NCI-H2227 treated with DMSO at 0.1 percent for 48 hours (cell line): ENCODE results near the gene NRIP3.
"Not testable (repeated sequence)": the region's sequence is repeated elsewhere in the genome, so short reads cannot be mapped to it uniquely, and the experiment has no call there.

Source experiments
- DNase-seq: peaks from one replicate; lab custom pipeline; 2025; lab: John Stamatoyannopoulos, UW

The NRIP3 gene

DNA sequence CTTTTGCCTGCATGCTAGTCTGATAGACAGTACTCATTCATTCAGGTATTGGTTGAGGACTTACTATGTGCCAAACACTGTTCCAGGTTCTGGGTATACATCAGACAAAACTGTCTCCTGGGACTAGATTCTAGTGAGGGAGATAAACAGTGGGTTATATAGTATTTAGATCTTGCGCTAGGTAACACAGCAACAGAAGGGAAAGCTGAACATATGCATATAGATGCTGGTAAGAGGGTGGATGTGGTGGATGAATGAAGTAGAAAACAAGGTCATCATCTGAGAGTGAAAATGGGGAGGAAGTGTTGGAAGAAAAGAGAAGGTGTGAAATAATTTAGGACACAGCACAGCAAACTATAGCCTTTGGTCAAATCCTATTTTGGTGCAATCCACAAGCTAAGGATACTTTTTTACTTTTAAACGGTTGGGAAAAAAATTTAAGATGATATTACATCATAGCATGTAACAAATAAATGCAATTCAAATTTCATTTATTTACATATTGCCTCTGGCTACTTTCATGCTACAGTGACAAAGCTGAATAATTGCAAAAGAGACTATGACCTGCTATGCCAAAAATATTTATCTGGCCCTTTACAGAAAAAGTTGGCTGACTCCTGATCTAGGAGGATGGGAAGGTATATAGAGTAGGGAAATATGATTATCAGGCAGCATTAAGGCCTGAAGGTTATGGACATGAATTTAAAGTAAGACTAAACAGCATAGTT, 32.4 kb downstream of the NRIP3 start:
- DNase-seq: no peak

GRCh38 chr11:8967184-8967583, 36.6 kb downstream of the NRIP3 start:
- DNase-seq: no peak

- DNase-seq: peak; percentile 92
Observed at GRCh38 chr11:8964324-8965320, 39.2 kb downstream of the NRIP3 start, which contains the start of gene TMEM9B. Gene TMEM9B (minus strand): TSS chr11:8964442. CDS start chr11:8964313, 129 bp downstream.

- DNase-seq: peak; percentile 92
Observed at GRCh38 chr11:8963569-8964323, 40.1 kb downstream of the NRIP3 start.

GRCh38 chr11:8962841-8963240, 41.0 kb downstream of the NRIP3 start:
- no peak for DNase-seq

DNA sequence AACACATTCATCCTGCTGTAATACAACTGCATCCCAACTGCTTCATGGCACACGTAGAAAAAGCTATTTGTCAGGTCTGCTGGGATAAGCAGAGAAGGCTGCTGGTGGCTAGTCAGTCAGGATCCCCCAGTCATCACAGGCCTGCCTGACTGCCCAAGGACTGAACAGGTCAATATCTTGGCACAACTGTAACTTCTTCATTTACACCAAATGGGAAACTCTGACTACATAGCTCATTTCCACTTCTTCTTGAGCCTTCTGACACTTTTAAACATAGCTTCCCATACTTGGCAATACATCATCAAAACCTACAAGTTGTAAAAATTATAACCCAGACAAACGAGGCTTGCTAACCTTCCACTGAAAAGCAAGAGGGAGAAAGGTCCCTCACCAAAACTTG, 42.4 kb downstream of the NRIP3 start:
- DNase-seq: no peak

DNA sequence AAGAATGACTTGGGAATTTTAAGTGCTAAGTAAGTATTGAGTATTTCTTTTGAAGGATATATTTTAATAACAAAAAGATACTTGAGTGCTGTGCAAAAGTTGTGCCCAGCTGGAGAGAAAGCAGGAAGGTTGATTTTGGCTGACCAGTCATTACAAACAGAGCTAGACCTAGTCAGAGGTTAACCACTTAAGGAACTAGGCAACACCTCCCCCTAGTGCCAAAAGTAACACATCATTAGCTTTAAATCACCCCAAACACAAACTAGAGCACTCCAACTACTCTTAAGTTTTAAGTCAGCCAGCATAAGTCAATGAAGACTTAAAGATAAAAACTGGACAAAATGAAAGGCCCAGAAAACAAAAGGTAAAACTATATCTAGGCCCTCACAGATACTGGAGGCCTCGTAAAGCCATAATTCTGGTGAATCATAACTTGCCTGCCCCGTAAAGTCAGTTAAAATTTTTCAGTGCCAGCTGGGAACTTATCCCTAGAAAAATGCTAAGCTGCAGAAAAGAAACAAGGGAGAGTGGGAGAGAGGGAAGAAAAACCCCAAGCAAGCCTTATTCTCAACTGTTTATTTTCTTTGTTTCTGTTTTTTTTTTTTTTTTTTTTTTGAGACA, 44.1 kb downstream of the NRIP3 start:
- DNase-seq: peak; percentile 28

GRCh38 chr11:8956860-8957259, 46.9 kb downstream of the NRIP3 start:
- DNase-seq: no peak

DNA sequence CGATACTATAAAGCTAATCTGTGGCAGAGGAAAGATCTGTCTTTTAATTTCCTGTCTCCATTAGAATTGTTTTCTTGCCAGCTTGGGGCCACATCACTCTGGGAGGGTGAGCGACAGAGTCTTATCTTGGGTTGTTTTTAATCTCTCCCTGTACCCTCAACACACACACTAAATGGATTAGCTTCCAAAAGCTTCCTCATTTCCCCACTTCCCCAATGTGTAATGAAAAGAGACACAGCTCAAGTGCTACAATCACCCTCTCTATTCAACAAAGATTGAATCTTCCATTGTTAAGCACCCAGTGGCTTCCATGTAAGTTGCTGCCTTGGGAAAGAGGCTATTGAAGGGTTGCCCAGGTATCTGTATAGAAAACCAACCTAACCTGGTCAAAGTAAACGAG, 54.9 kb downstream of the NRIP3 start:
- DNase-seq: no peak

- no peak for DNase-seq
Observed at GRCh38 chr11:8947230-8947943, 56.4 kb downstream of the NRIP3 start.

- no peak for DNase-seq
Observed at GRCh38 chr11:8942518-8943066, 61.2 kb downstream of the NRIP3 start, which contains the start of gene ASCL3. Gene ASCL3 (minus strand): TSS chr11:8943016. CDS start chr11:8938161, 4,855 bp downstream.

- DNase-seq: peak; percentile 21
Observed at GRCh38 chr11:8941341-8942103, 62.3 kb downstream of the NRIP3 start.

GRCh38 chr11:8937659-8938058, 66.1 kb downstream of the NRIP3 start:
- no peak for DNase-seq

DNA sequence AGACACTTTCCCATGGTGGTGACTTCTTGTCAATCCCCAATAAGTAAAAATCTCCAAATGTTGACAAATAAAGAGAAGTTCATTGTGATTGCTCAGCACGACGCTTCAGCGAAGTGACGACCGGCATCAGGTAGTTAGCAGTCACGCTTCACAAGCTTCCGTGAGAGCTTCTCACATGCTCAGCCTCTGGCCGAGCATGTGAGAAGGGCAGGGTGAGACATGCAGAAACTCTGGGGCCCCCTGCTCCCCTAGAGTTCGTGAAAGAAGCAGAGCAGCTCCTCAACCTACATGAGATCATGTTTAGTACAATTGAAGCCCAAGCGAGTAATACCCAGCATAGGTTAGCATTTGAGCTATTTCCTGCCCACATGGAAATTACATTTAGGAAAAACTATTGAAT, 66.6 kb downstream of the NRIP3 start:
- no peak for DNase-seq

- DNase-seq: not testable (repeated sequence)
Observed at GRCh38 chr11:8935789-8936188, 68.0 kb downstream of the NRIP3 start.

DNA sequence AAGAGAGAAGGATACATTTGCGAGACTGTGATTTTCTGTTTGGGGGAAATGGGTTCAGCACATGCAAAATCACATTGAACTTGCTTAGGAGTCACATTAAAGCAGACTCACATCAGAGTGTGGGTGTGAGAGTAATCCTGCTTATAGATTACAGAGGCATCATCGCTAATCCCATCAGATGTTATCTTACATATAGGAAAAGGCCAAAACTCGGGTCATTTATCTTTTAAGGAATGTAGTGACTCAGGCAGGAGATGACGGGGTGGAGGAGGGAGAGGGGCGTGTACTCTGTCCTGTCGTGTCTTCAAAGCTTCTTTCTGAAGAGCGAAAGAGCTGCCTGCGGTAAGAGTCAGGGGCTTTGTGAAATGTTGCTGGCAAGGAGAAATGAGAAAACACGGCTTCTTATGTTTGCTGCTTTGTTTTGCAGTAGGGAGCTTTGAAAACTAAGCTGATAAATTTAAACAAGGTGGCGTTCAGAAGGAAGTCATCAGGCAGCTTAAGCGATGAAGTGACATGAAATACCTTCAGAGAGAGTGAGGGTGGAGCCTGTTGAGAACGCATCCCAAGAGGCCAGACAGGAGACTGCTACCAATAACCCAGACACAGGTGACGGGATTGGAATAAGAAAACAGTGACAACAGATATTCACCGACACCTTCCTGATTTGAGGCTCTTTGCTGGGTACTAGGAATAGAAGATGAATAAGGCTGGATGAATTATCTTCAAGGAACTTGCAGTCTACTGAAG, 68.9 kb downstream of the NRIP3 start:
- DNase-seq: no peak

DNA sequence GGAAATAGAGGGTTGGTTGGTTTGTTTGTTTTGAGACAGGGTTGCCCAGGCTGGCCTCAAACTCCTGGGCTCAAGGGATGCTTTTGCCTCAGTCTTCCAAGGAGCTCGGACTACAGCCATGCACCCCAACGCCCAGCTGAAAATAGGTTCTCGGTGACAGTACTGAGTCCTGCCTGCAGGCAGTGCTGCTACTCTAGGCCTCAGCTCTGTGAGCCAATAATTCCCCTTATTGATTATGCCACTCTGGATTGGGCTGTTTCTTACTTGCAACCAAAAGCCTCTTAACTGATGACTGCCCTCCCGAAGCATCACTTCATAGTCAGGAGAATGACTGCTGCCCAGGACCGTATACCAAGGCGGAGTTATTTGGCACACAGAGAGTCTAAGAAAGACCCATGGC, 69.9 kb downstream of the NRIP3 start:
- DNase-seq: no peak

- DNase-seq: no peak
Observed at GRCh38 chr11:8932564-8933180, 71.1 kb downstream of the NRIP3 start, which contains the start of gene C11orf16. Gene C11orf16 (minus strand): TSS chr11:8932947. CDS start chr11:8932308, 639 bp downstream.
